DMS53 (cell line): ENCODE data around the gene NISCH.

ENCODE experiments used
- DNase-seq: peaks from one replicate; lab custom pipeline; 2025; lab: John Stamatoyannopoulos, UW

NISCH gene

DNA sequence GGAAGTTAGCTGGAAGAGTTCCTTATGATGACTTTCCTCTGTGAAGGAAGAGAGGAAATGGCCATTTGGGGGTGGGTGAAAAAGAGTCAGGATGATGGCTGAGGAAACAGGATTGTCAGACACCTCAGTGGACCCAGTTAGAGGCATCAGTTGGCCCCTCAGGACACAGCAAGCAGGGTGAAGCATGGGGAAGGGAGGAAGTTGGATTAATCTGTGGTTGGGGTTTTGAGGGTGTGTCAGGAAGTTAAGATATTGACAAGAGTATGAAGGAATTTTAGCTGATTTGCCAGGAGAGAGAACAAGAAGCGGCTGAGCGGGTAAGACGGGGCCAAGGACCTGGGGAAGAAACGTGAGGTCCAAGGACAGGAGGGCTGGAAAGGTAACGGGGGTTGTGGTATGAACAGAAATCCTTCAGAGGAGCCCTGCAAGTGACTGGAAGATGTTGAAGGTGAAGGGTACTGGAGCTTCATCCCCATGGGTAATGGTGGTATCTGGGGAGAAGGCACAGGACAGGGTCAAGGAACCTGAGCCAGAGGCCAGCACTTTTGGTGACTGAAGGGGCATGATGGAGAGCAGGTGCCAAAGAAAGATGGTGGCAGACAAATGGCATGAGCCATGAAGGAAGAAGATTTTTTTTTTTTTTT lies 83.7 kb downstream of the NISCH start:
- DNase-seq: no peak

DNA sequence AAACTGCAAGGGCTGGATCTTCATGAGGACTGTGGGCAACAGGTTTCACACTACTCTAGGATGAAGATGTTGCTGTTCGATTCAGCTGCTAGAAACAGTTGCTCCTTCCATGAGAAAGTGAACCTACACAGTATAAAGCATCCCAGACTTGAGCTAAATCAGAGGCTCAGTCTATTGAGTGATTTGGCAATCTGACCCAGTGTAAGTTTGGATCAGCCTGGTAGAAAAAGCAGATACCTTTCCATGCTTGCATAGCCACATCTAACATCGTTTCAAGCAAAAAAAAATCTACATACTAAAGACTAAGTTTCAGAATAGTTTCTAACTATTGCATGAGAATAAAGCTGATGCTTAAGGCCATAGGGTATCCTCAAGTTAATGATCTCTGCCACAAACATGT lies 85.6 kb downstream of the NISCH start:
- DNase-seq: no peak
